Neutrophil (primary cell): ENCODE measurements around the gene HDAC8.

Source experiments
- H3K27ac ChIP-seq: fragments of 200-600 bp; sonication (generic); 2 replicates; pipeline ENCODE4 v1.5.1; 2016; ENCODE audit warnings: mild to moderate bottlenecking, moderate library complexity
- H3K27me3 ChIP-seq: fragments of 200-600 bp; sonication (generic); 2 replicates; pipeline ENCODE4 v1.6.0; 2016; ENCODE audit warnings: mild to moderate bottlenecking
- H3K36me3 ChIP-seq: fragments of 200-600 bp; sonication (generic); 2 replicates; pipeline ENCODE4 v1.5.1; 2017
- H3K4me1 ChIP-seq, 2 experiments: fragments of 200-600 bp in 1 of 2; sonication (generic) in 1 of 2; 1 replicate in 1 of 2; 2 replicates in 1 of 2; pipeline versions ENCODE4 v1.5.1 to v1.6.1; 2013 to 2016; ENCODE audit warnings: low read depth in 1 of 2, low read length in 1 of 2, mild to moderate bottlenecking in 1 of 2, moderate library complexity in 1 of 2; ENCODE audit not compliant: control insufficient read depth in 1 of 2, insufficient read depth in 1 of 2
- H3K4me3 ChIP-seq, 2 experiments: fragments of 200-600 bp in 1 of 2; sonication (generic) in 1 of 2; 1 replicate in 1 of 2; 2 replicates in 1 of 2; pipeline ENCODE4 v1.5.1; 2013 to 2016; ENCODE audit warnings: low read depth in 1 of 2, low read length in 1 of 2, mild to moderate bottlenecking in 1 of 2, moderate library complexity in 1 of 2
- H3K9me3 ChIP-seq: fragments of 200-600 bp; sonication (generic); 2 replicates; pipeline ENCODE4 v1.5.1; 2016
- TF ChIP-seq, protein P1 (sequence below): fragments of 200-600 bp; sonication (generic); IDR thresholded peaks from 2 replicates; pipeline ENCODE4 v1.5.1; 2016; ENCODE audit warnings: antibody characterized with exemption

Gene HDAC8

DNA sequence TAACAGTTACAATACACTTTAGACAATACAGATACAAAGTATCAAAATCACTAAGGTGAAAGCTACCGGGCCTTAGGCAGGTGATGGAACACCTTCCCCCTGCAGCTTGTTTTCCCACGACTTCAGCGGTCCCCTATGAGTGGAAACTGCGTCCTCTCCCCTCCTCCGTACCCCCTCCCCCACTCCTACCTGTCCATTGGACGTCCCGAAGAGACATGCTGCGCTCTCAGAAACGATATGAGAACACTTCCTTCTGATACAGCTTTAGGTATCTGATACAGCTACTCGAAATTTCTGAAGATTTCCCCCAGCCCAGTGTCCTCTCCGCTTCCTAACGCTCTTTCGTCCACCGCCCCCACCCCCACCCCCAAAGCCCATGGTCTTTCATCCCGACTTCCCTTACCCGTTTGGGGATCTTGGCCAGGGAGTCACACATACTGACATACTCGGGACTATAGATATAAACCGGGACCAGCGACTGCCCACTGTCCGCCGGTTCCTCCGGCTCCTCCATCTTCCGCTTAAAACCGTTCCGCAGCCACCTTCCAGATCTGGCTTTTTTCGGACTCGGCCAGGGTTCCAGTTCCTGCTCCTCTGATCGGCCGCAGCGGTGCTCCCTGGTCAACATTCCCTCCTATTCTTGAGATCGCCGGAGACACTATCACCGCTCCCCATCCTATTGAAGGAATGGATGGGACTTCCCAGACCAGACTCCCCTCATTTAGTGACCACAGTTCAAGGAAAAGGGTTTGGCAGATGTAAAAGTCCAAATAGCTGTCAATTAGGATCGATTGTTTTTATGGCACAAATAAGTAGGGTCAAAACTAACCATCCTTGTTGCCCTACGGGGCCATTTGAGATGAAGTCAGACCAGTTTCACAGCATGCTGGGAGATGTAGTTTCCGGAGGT, at the start of gene HDAC8:
HDAC8 (minus strand) TSS at position 596 of the 910 bp plus-strand sequence; CDS start at position 514, 82 bp downstream.
- TF ChIP-seq, protein P1, sequence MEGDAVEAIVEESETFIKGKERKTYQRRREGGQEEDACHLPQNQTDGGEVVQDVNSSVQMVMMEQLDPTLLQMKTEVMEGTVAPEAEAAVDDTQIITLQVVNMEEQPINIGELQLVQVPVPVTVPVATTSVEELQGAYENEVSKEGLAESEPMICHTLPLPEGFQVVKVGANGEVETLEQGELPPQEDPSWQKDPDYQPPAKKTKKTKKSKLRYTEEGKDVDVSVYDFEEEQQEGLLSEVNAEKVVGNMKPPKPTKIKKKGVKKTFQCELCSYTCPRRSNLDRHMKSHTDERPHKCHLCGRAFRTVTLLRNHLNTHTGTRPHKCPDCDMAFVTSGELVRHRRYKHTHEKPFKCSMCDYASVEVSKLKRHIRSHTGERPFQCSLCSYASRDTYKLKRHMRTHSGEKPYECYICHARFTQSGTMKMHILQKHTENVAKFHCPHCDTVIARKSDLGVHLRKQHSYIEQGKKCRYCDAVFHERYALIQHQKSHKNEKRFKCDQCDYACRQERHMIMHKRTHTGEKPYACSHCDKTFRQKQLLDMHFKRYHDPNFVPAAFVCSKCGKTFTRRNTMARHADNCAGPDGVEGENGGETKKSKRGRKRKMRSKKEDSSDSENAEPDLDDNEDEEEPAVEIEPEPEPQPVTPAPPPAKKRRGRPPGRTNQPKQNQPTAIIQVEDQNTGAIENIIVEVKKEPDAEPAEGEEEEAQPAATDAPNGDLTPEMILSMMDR: no peak
- no peaks in the 10 kb centered on the region for H3K9me3 ChIP-seq
- H3K27ac ChIP-seq: peak within 1 kb of the TSS; percentile 31
- H3K36me3 ChIP-seq: peaks cover 8% of the 10 kb centered on the region
- peaks cover 3 to 10% of the 10 kb centered on the region in 2 experiments for H3K4me1 ChIP-seq
- peak within 1 kb of the TSS; percentile 53 to 58 for H3K4me3 ChIP-seq
- H3K27me3 ChIP-seq: no peaks in the 10 kb centered on the region

DNA sequence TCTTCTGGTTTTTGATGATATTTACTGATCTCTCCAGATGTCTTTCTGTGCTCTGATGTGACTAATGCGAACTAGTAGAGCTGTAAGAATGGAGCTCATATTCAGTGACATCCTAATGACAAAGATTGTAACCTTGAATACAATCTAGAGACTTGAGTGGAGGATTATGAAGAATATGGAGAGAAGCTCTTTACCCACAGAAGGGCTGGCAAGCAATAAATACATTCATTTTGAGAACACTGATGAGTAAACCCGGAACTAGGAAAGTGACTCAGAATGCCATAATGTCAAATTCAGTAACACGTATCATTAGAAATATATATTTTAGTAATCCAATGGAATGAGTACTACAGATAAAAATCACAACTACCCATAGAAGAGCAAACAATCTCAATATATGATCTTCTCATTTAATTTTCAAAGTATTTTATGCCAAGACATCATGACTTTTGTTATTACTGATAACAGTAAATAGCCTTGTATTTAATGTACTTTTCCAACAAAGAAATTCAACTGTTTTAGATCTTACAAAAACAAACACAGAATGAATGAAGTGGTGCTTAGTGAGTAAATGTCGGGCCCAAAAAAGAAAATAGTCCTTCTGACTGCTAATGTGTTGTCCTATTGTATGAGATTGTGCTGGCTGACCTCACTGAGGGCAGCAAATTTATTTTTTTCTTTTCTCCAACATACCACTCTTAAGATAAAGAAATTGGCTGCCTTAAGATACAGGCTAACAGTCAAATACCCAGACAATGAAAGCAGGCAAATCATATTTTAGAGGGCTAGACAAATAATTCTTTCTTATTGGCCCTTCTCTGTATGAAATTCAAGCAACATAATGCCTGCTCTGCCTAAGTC, 49.2 kb upstream of the HDAC8 start:
- no peaks in the 10 kb centered on the region for H3K4me1 ChIP-seq
- no peaks in the 10 kb centered on the region for H3K36me3 ChIP-seq
- H3K27ac ChIP-seq: no peak overlapping the region
- no peak overlapping the region for H3K4me3 ChIP-seq
- TF ChIP-seq, protein P1: no peak
- H3K9me3 ChIP-seq: no peaks in the 10 kb centered on the region
- no peaks in the 10 kb centered on the region for H3K27me3 ChIP-seq

DNA sequence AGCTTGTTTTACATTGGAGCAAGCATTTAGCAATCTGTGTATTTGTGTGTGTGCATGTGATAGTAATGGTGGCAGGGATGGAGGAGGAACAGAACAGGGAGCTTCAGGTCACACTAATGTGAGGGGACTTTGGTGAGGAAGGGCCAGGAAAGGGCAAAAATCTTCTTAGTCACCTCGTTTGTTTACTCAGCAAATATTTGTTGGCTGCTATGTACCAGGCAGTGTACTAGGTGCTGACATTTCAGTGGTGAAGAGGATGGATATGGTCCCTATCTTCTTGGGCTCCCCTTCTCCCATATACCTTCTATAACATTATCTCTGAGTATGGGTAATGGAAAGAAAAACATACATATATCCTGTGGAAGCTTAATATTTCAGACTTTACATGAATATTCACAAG, 48.5 kb upstream of the HDAC8 start:
- no peaks in the 10 kb centered on the region for H3K36me3 ChIP-seq
- no peak overlapping the region for H3K27ac ChIP-seq
- H3K27me3 ChIP-seq: no peaks in the 10 kb centered on the region
- no peaks in the 10 kb centered on the region for H3K4me1 ChIP-seq
- H3K4me3 ChIP-seq: no peak overlapping the region
- TF ChIP-seq, protein P1: no peak
- H3K9me3 ChIP-seq: no peaks in the 10 kb centered on the region

DNA sequence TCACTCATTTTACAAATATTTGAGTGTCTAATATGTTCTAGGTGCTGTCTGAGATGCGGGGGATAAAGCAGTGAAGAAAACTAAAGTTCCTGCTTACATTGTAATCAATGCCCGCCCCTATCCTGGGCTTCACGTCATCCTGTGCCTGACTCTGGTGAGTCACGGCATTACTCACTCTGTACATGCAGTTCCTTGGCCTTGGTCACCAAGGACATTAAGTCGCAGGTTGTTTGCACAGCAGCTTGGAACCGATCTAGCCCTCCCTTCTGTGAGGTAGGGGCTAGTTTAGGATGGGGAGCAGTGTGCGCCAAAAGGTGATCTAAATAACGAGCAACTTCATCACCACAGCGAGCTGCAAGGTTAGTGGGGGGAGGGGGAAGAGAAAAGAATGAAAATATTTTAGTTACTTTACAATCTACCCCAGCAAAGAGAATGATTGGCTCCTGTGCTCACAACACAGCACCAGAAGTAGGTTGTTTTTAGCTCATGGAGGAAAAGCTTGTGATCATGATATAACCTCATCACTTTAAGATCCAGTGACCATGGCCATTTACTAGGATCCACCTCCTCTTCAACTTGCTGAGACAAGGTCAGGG, 48.0 kb upstream of the HDAC8 start:
- no peaks in the 10 kb centered on the region for H3K9me3 ChIP-seq
- no peak overlapping the region for H3K27ac ChIP-seq
- no peaks in the 10 kb centered on the region for H3K36me3 ChIP-seq
- no peaks in the 10 kb centered on the region for H3K27me3 ChIP-seq
- no peak overlapping the region for H3K4me3 ChIP-seq
- TF ChIP-seq, protein P1: no peak
- H3K4me1 ChIP-seq: no peaks in the 10 kb centered on the region

DNA sequence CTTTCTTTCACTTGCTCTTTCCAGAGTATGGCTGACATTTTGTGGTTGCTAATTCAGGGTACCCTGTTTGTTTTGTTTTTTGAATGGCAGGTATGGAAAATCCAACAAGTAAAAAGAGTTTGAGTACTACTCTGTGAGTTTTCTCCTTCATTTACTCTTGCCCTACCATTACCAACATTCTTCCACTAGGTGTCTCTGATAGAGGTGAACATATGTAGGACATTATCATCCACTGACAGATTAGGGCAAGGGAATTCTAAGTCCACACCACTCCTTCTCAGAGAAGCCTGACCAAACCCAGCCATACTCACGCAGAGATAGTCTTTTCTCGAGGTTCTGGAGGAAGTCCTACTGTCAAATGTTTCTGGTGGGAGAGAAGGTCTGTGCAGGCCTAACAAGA, 36.7 kb upstream of the HDAC8 start:
- no peaks in the 10 kb centered on the region for H3K9me3 ChIP-seq
- no peaks in the 10 kb centered on the region for H3K27me3 ChIP-seq
- H3K4me1 ChIP-seq: no peaks in the 10 kb centered on the region
- no peak overlapping the region for H3K4me3 ChIP-seq
- H3K36me3 ChIP-seq: no peaks in the 10 kb centered on the region
- TF ChIP-seq, protein P1: no peak
- H3K27ac ChIP-seq: no peak overlapping the region
